GM21390 (cell line): ENCODE results near the gene PDE4C.
A peak's percentile ranks its signal among the peaks of the same experiment; 100 is the strongest.

Experiments
- ATAC-seq: cut with Tn5 transposase; IDR thresholded peaks from one replicate; pipeline ENCODE4 v1.9.1; 2021; ENCODE audit not compliant: unreplicated experiment

PDE4C gene

GRCh38 chr19:18198374-18198773, 27.9 kb downstream of the PDE4C start:
- no peak for ATAC-seq

- no peak for ATAC-seq
Measured at GRCh38 chr19:18197941-18198340, 28.3 kb downstream of the PDE4C start.

GRCh38 chr19:18197306-18197705, 28.9 kb downstream of the PDE4C start:
- no peak for ATAC-seq

GRCh38 chr19:18196511-18196845, 29.8 kb downstream of the PDE4C start:
- ATAC-seq, result no peak

- no peak for ATAC-seq
Measured at GRCh38 chr19:18194554-18195238, 31.5 kb downstream of the PDE4C start.

- ATAC-seq, result no peak
Measured at GRCh38 chr19:18194181-18194530, 32.1 kb downstream of the PDE4C start.

GRCh38 chr19:18193388-18194180, 32.7 kb downstream of the PDE4C start:
- ATAC-seq, result no peak

GRCh38 chr19:18192673-18193387, 33.4 kb downstream of the PDE4C start, which contains the start of gene MPV17L2:
Gene MPV17L2 (plus strand): TSS chr19:18193218. CDS start chr19:18193282, 64 bp downstream.
- peak; percentile 82 for ATAC-seq

GRCh38 chr19:18191640-18192062, 34.6 kb downstream of the PDE4C start:
- ATAC-seq, result no peak

GRCh38 chr19:18190278-18190677, 36.0 kb downstream of the PDE4C start:
- ATAC-seq, result no peak

GRCh38 chr19:18185538-18185937, 40.7 kb downstream of the PDE4C start:
- ATAC-seq, result no peak

GRCh38 chr19:18183529-18183928, 42.7 kb downstream of the PDE4C start:
- ATAC-seq, result no peak

- ATAC-seq, result no peak
Measured at GRCh38 chr19:18179957-18180356, 46.3 kb downstream of the PDE4C start.

GRCh38 chr19:18176367-18177310, 49.6 kb downstream of the PDE4C start:
- no peak for ATAC-seq

GRCh38 chr19:18174983-18175382, 51.3 kb downstream of the PDE4C start:
- ATAC-seq, result no peak
